K562 (cell line): ENCODE measurements around the gene TRIM24. TPM values are rescaled to one million over a fixed set of nuclear protein-coding genes. Genes with fewer than 3 reads are reported as not detected.

Experiments
- ESRRB ChIP-seq: fragments of 250-450 bp; sonication (Bioruptor Pico); IDR thresholded peaks from 2 replicates; pipeline ENCODE4 v1.5.0; 2020; ENCODE audit warnings: mild to moderate bottlenecking, moderate library complexity, borderline replicate concordance
- POLR3G ChIP-seq: IDR thresholded peaks from 2 replicates; pipeline ENCODE4 v1.6.1; 2011; ENCODE audit not compliant: insufficient read length, insufficient replicate concordance; ENCODE audit errors: extremely low read depth
- RFX5 ChIP-seq: IDR thresholded peaks from 2 replicates; pipeline ENCODE4 v1.6.1; 2011; ENCODE audit warnings: low read depth, mild to moderate bottlenecking, improper control_type of control experiment, low read length
- polyA plus RNA-seq, 8 experiments: library from polyadenylated mRNA; depleted of rRNA in 4 of 8; stranded (reverse) in 5 of 8; unstranded in 3 of 8; fragments of >200 nt; fragmentation: Nextera tagmentation in 2 of 8; fragmentation: Illumina TruSeq in 1 of 8; extraction: Ambion mirVana in 2 of 8; extraction: Trizol in 1 of 8; gene quantifications; 2 replicates each; pipeline versions ENCODE4 v1.2.1 to v1.2.3, GENCODE V29; 2011 to 2014; ENCODE audit warnings: inconsistent platforms in 1 of 8, missing spikeins in 1 of 8
- total RNA-seq, 7 experiments: library from RNA; depleted of rRNA in 6 of 7; stranded (reverse); fragments of >200 nt in 6 of 7; fragmentation: Illumina TruSeq in 2 of 7; extraction: Trizol in 2 of 7; gene quantifications; 2 replicates each; pipeline versions ENCODE4 v1.2.1 to v1.2.3, GENCODE V29; 2011 to 2021; ENCODE audit warnings: low replicate concordance in 1 of 7
- TF ChIP-seq, protein P1 (sequence below), 2 experiments: fragments of 450-650 bp in 1 of 2; sonication (generic) in 1 of 2; formaldehyde crosslinking in 1 of 2; IDR thresholded peaks; 2 replicates each; pipeline versions ENCODE4 v1.7.1 to v1.9.0; 2016 to 2022; ENCODE audit warnings: inconsistent platforms in 1 of 2, mild to moderate bottlenecking in 1 of 2, missing genetic modification reagents in 1 of 2
- TF ChIP-seq, protein P2 (sequence below): fragments of 250-450 bp; sonication (Bioruptor Pico); IDR thresholded peaks from 2 replicates; pipeline ENCODE4 v1.8.0; 2021; ENCODE audit warnings: borderline replicate concordance, mild to moderate bottlenecking, moderate library complexity; ENCODE audit not compliant: poor library complexity, severe bottlenecking
- TF ChIP-seq, protein P3 (sequence below): IDR thresholded peaks from 3 replicates; pipeline ENCODE4 v1.6.1; 2011; ENCODE audit warnings: borderline replicate concordance, mild to moderate bottlenecking, moderate library complexity; ENCODE audit not compliant: insufficient read length; ENCODE audit errors: extremely low read depth
- TF ChIP-seq, protein P4 (sequence below): IDR thresholded peaks from 2 replicates; pipeline ENCODE4 v1.6.1; 2014; ENCODE audit warnings: antibody characterized with exemption

Gene TRIM24
- total and polyA plus RNA-seq, 9 of the 15 experiments (the other 6 are each of a cell fraction or from before 2014, with no cell fraction given), result 13.4 to 74.0 (median 41.7) TPM

DNA sequence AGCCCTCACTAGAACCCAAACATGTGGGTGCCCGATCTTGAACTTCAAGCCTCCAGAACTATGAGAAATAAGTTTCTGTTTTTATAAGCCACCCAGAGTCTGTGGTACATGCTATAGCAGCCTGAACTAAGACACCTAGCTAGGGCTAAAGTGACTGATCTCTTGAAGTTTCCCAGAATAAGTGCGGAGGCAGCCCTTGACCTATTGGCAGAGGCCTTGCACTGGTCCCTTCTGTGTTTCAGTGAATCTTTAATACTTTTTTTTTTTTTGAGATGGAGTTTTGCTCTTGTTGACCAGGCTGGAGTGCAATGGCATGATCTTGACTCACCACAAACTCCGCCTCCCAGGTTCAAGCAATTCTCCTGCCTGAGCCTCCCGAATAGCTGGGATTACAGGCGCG lies 156.0 kb downstream of the TRIM24 start (continued):
- TF ChIP-seq, protein P1, sequence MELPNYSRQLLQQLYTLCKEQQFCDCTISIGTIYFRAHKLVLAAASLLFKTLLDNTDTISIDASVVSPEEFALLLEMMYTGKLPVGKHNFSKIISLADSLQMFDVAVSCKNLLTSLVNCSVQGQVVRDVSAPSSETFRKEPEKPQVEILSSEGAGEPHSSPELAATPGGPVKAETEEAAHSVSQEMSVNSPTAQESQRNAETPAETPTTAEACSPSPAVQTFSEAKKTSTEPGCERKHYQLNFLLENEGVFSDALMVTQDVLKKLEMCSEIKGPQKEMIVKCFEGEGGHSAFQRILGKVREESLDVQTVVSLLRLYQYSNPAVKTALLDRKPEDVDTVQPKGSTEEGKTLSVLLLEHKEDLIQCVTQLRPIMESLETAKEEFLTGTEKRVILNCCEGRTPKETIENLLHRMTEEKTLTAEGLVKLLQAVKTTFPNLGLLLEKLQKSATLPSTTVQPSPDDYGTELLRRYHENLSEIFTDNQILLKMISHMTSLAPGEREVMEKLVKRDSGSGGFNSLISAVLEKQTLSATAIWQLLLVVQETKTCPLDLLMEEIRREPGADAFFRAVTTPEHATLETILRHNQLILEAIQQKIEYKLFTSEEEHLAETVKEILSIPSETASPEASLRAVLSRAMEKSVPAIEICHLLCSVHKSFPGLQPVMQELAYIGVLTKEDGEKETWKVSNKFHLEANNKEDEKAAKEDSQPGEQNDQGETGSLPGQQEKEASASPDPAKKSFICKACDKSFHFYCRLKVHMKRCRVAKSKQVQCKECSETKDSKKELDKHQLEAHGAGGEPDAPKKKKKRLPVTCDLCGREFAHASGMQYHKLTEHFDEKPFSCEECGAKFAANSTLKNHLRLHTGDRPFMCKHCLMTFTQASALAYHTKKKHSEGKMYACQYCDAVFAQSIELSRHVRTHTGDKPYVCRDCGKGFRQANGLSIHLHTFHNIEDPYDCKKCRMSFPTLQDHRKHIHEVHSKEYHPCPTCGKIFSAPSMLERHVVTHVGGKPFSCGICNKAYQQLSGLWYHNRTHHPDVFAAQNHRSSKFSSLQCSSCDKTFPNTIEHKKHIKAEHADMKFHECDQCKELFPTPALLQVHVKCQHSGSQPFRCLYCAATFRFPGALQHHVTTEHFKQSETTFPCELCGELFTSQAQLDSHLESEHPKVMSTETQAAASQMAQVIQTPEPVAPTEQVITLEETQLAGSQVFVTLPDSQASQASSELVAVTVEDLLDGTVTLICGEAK (IDR thresholded peaks at IDR 0.05), result no peak
- TF ChIP-seq, protein P1 (CRISPR knock-in tag; IDR thresholded peaks at IDR 0.05), result no peak
- no peak for TF ChIP-seq RFX5
- TF ChIP-seq, protein P2, sequence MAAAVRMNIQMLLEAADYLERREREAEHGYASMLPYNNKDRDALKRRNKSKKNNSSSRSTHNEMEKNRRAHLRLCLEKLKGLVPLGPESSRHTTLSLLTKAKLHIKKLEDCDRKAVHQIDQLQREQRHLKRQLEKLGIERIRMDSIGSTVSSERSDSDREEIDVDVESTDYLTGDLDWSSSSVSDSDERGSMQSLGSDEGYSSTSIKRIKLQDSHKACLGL (CRISPR knock-in tag), result no peak
- TF ChIP-seq, protein P3, sequence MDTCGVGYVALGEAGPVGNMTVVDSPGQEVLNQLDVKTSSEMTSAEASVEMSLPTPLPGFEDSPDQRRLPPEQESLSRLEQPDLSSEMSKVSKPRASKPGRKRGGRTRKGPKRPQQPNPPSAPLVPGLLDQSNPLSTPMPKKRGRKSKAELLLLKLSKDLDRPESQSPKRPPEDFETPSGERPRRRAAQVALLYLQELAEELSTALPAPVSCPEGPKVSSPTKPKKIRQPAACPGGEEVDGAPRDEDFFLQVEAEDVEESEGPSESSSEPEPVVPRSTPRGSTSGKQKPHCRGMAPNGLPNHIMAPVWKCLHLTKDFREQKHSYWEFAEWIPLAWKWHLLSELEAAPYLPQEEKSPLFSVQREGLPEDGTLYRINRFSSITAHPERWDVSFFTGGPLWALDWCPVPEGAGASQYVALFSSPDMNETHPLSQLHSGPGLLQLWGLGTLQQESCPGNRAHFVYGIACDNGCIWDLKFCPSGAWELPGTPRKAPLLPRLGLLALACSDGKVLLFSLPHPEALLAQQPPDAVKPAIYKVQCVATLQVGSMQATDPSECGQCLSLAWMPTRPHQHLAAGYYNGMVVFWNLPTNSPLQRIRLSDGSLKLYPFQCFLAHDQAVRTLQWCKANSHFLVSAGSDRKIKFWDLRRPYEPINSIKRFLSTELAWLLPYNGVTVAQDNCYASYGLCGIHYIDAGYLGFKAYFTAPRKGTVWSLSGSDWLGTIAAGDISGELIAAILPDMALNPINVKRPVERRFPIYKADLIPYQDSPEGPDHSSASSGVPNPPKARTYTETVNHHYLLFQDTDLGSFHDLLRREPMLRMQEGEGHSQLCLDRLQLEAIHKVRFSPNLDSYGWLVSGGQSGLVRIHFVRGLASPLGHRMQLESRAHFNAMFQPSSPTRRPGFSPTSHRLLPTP, result no peak
- TF ChIP-seq, protein P4, sequence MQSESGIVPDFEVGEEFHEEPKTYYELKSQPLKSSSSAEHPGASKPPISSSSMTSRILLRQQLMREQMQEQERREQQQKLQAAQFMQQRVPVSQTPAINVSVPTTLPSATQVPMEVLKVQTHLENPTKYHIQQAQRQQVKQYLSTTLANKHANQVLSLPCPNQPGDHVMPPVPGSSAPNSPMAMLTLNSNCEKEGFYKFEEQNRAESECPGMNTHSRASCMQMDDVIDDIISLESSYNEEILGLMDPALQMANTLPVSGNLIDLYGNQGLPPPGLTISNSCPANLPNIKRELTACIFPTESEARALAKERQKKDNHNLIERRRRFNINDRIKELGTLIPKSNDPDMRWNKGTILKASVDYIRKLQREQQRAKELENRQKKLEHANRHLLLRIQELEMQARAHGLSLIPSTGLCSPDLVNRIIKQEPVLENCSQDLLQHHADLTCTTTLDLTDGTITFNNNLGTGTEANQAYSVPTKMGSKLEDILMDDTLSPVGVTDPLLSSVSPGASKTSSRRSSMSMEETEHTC, result no peak
- TF ChIP-seq ESRRB (CRISPR knock-in tag), result no peak
- no peak for TF ChIP-seq POLR3G
